Chondrocyte (in vitro differentiated cells): ENCODE measurements around the gene OR2J1. TPM values are rescaled to one million over a fixed set of nuclear protein-coding genes. Genes with fewer than 3 reads are reported as not detected.
"Not testable (repeated sequence)": the region's sequence is repeated elsewhere in the genome, so short reads cannot be mapped to it uniquely, and the experiment has no call there.

Experiments used
- DNase-seq: peaks from one replicate; pipeline ENCODE4 v3.0.0; 2021; ENCODE audit warnings: mixed read lengths, low spot score
- H3K27ac Mint-ChIP-seq: one replicate; pipeline ENCODE4 v1.8.0; 2021; ENCODE audit warnings: mild to moderate bottlenecking, moderate library complexity, mixed read lengths; ENCODE audit not compliant: unreplicated experiment
- H3K27me3 Mint-ChIP-seq: 2 replicates; pipeline ENCODE4 v1.8.0; 2021; ENCODE audit warnings: low read depth, mixed read lengths
- H3K36me3 Mint-ChIP-seq: 2 replicates; pipeline ENCODE4 v1.8.0; 2021; ENCODE audit warnings: low read depth, mixed read lengths
- H3K4me1 Mint-ChIP-seq: 2 replicates; pipeline ENCODE4 v1.8.0; 2021; ENCODE audit warnings: low read depth, mild to moderate bottlenecking, mixed read lengths
- H3K4me3 Mint-ChIP-seq: one replicate; pipeline ENCODE4 v1.8.0; 2021; ENCODE audit warnings: mild to moderate bottlenecking, moderate library complexity, mixed read lengths; ENCODE audit not compliant: unreplicated experiment
- H3K9me3 Mint-ChIP-seq: 2 replicates; pipeline ENCODE4 v1.8.0; 2021; ENCODE audit warnings: low read depth, mixed read lengths
- total RNA-seq: library from RNA; stranded (reverse); gene quantifications from 3 replicates; pipeline ENCODE4 v1.2.1, GENCODE V29; 2021
- TF ChIP-seq, protein P1 (sequence below): fragments of 200-600 bp; sonication (generic); IDR thresholded peaks from 2 replicates; pipeline ENCODE4 v1.5.0; 2021; ENCODE audit warnings: antibody characterized with exemption, mild to moderate bottlenecking, moderate library complexity

Gene OR2J1
- total RNA-seq, 1 donor from 2014 or later, result not detected

DNA sequence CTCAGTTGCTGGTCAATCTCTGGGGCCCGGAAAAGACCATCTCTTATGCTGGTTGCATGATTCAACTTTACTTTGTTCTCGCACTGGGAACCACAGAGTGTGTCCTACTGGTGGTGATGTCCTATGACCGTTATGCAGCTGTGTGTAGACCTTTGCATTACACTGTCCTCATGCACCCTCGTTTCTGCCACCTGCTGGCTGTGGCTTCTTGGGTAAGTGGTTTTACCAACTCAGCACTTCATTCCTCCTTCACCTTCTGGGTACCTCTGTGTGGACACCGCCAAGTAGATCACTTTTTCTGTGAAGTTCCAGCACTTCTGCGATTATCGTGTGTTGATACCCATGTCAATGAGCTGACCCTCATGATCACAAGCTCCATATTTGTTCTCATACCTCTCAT is 12.8 kb downstream of the OR2J1 start:
- Mint-ChIP-seq H3K27me3 (peaks cover 14% of the 10 kb centered on the region), H3K4me3 (no peak overlapping the region), H3K36me3 (no peaks in the 10 kb centered on the region), H3K9me3 (no peaks in the 10 kb centered on the region), H3K4me1 (no peaks in the 10 kb centered on the region), H3K27ac (no peak overlapping the region)
- TF ChIP-seq, protein P1, sequence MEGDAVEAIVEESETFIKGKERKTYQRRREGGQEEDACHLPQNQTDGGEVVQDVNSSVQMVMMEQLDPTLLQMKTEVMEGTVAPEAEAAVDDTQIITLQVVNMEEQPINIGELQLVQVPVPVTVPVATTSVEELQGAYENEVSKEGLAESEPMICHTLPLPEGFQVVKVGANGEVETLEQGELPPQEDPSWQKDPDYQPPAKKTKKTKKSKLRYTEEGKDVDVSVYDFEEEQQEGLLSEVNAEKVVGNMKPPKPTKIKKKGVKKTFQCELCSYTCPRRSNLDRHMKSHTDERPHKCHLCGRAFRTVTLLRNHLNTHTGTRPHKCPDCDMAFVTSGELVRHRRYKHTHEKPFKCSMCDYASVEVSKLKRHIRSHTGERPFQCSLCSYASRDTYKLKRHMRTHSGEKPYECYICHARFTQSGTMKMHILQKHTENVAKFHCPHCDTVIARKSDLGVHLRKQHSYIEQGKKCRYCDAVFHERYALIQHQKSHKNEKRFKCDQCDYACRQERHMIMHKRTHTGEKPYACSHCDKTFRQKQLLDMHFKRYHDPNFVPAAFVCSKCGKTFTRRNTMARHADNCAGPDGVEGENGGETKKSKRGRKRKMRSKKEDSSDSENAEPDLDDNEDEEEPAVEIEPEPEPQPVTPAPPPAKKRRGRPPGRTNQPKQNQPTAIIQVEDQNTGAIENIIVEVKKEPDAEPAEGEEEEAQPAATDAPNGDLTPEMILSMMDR, result no peak
- no peak for DNase-seq

GRCh38 chr6:29114964-29115363 is 15.7 kb downstream of the OR2J1 start:
- H3K4me3 Mint-ChIP-seq, H3K36me3 Mint-ChIP-seq, H3K9me3 Mint-ChIP-seq, DNase-seq, H3K4me1 Mint-ChIP-seq, H3K27ac Mint-ChIP-seq: not testable (repeated sequence)
- H3K27me3 Mint-ChIP-seq, result peaks cover 13% of the 10 kb centered on the region

DNA sequence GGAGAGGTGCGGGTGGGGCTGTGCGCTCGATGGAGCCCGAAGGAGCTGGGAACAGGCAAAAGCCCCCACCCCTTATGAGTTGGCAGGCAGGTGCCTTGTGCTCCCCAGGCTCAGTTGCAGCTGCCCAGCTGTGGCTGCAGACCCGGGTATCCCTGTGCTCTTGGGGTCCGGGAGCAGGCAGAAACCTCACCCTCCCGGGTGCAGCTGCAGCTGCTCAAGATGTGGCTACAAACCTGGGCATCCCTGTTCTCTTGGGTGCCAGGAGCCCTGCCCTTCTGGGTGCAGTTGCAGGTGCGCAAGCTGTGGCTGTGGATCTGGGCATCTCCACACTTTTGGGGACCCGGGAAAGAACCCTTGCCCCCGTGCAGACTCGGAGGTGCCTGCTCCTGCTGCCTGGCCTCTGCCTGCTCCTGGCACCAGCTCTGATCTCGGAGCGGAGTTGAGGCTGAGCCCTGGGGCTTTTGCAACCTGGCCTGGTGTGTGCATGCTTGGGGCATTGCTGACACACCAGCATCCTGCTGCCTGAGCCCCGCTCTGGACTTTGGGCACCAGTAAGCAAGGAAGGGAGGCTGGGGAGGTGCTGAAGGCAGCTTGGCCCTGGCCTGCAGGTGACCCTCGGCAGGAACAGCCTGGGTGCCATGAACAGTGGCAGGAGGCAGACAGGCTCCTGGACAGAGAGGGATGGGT is 30.2 kb downstream of the OR2J1 start:
- Mint-ChIP-seq H3K27me3 (peaks cover 14% of the 10 kb centered on the region), H3K9me3 (no peaks in the 10 kb centered on the region), H3K4me3 (no peak overlapping the region), H3K27ac (no peak overlapping the region), H3K4me1 (no peaks in the 10 kb centered on the region), H3K36me3 (no peaks in the 10 kb centered on the region)
- no peak for DNase-seq
- TF ChIP-seq, protein P1, result no peak

- TF ChIP-seq, protein P1, result no peak
- DNase-seq, result no peak
- no peak overlapping the region for H3K4me3 Mint-ChIP-seq
- H3K27ac Mint-ChIP-seq, result no peak overlapping the region
- H3K27me3 Mint-ChIP-seq, result peaks cover 17% of the 10 kb centered on the region
- no peaks in the 10 kb centered on the region for H3K4me1 Mint-ChIP-seq
- no peaks in the 10 kb centered on the region for H3K36me3 Mint-ChIP-seq
- H3K9me3 Mint-ChIP-seq, result no peaks in the 10 kb centered on the region
These were observed 31.4 kb downstream of the OR2J1 start for GRCh38 chr6:29130644-29131043.

- Mint-ChIP-seq H3K27me3 (peaks cover 17% of the 10 kb centered on the region), H3K4me3 (no peak overlapping the region), H3K4me1 (no peaks in the 10 kb centered on the region), H3K27ac (no peak overlapping the region), H3K36me3 (no peaks in the 10 kb centered on the region), H3K9me3 (no peaks in the 10 kb centered on the region)
- TF ChIP-seq, protein P1, result no peak
- DNase-seq, result no peak
These were observed 32.4 kb downstream of the OR2J1 start for GRCh38 chr6:29131691-29132090.

DNA sequence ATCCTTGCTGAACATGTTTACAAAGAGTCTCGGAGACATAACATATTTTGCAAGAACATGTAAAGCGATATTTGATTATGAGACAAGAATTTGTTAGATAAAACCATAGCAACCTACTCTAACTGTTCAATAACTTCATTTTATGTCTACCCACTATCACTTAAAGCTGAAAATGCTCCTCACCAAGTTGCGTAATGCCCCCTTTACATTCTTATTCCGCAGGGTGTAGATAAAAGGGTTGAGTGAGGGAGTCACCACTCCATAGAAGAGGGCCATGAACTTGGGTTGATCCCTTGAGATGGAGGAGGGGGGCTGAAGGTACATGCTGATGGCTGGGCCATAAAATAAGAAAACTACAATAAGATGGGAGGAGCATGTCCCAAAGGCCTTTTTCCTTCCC is 38.4 kb downstream of the OR2J1 start:
- Mint-ChIP-seq H3K27me3 (peaks cover 7% of the 10 kb centered on the region), H3K4me1 (no peaks in the 10 kb centered on the region), H3K4me3 (no peak overlapping the region), H3K36me3 (no peaks in the 10 kb centered on the region), H3K9me3 (peaks cover 3% of the 10 kb centered on the region), H3K27ac (no peak overlapping the region)
- DNase-seq, result no peak
- TF ChIP-seq, protein P1, result no peak
